NCI-H2227 (cell line): Measurements from ENCODE around the gene DCAF5.
A peak's percentile ranks its signal among the peaks of the same experiment; 100 is the strongest.
"Not testable (repeated sequence)": the region's sequence is repeated elsewhere in the genome, so short reads cannot be mapped to it uniquely, and the experiment has no call there.

ENCODE experiments used
- DNase-seq: peaks from one replicate; lab custom pipeline; 2025; ENCODE audit not compliant: unreplicated experiment; lab: John Stamatoyannopoulos, UW

Gene DCAF5

GRCh38 chr14:69152902-69153151, at the start of gene DCAF5:
DCAF5 (minus strand) TSS chr14:69153119; CDS start chr14:69152978, 141 bp downstream.
- DNase-seq = no peak

- DNase-seq = no peak
Observed at GRCh38 chr14:69199786-69200185, 46.9 kb upstream of the DCAF5 start.

GRCh38 chr14:69193721-69194120, 40.8 kb upstream of the DCAF5 start:
- DNase-seq = no peak

GRCh38 chr14:69191340-69192111, 38.6 kb upstream of the DCAF5 start, which contains the start of gene EXD2:
EXD2 (plus strand) TSS chr14:69191498; CDS start chr14:69209471, 17,973 bp downstream.
- DNase-seq = peak; percentile 95

GRCh38 chr14:69190191-69190590, 37.3 kb upstream of the DCAF5 start:
- DNase-seq = no peak

GRCh38 chr14:69183735-69184134, 30.8 kb upstream of the DCAF5 start:
- no peak for DNase-seq

GRCh38 chr14:69182580-69182979, 29.7 kb upstream of the DCAF5 start:
- DNase-seq = not testable (repeated sequence)

GRCh38 chr14:69181491-69181890, 28.6 kb upstream of the DCAF5 start:
- no peak for DNase-seq

- DNase-seq = no peak
Observed at GRCh38 chr14:69175130-69175529, 22.2 kb upstream of the DCAF5 start.

GRCh38 chr14:69171569-69171968, 18.6 kb upstream of the DCAF5 start:
- DNase-seq = no peak

- DNase-seq = no peak
Observed at GRCh38 chr14:69170839-69171238, 17.9 kb upstream of the DCAF5 start.

- DNase-seq = not testable (repeated sequence)
Observed at GRCh38 chr14:69165787-69166186, 12.9 kb upstream of the DCAF5 start.

GRCh38 chr14:69161590-69161989, 8.7 kb upstream of the DCAF5 start:
- DNase-seq = no peak

- no peak for DNase-seq
Observed at GRCh38 chr14:69156224-69156623, 3.3 kb upstream of the DCAF5 start.

GRCh38 chr14:69154779-69155178, 1.9 kb upstream of the DCAF5 start:
- peak; percentile 35 for DNase-seq

GRCh38 chr14:69153873-69154270, 953 bp upstream of the DCAF5 start:
- DNase-seq = peak; percentile 56

GRCh38 chr14:69153152-69153872, 393 bp upstream of the DCAF5 start:
- peak; percentile 94 for DNase-seq

GRCh38 chr14:69152181-69152901, 578 bp downstream of the DCAF5 start:
- DNase-seq = peak; percentile 63

- peak; percentile 77 for DNase-seq
Observed at GRCh38 chr14:69151458-69152180, 1.3 kb downstream of the DCAF5 start.

GRCh38 chr14:69149461-69150244, 3.3 kb downstream of the DCAF5 start:
- no peak for DNase-seq
